GM19043 (cell line): ENCODE results near the gene APEX1.
A peak's percentile ranks its signal among the peaks of the same experiment; 100 is the strongest.
"Not testable (repeated sequence)": the region's sequence is repeated elsewhere in the genome, so short reads cannot be mapped to it uniquely, and the experiment has no call there.

Source experiments
- ATAC-seq: cut with Tn5 transposase; IDR thresholded peaks from one replicate; pipeline ENCODE4 v1.9.1; 2021; ENCODE audit warnings: low read depth; ENCODE audit not compliant: unreplicated experiment

The APEX1 gene

GRCh38 chr14:20472536-20473169, 17.6 kb downstream of the APEX1 start:
- no peak for ATAC-seq

DNA sequence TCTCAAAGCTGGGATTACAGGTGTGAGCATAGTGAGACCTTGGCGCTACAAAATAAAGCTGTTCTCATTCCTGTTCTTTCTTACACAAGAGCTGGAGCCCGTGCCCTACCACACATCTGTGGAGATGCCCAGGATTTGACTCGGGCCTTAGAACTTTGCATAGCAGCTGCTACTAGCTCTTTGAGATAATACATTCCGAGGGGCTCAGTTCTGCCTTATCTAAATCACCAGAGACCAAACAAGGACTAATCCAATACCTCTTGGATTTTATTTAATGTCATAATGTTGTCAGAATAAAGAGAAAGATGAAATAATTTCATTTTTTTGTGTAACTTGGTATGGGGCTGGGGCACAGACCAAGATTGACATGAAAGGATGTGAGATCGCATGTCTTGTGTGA, 21.8 kb downstream of the APEX1 start:
- no peak for ATAC-seq

DNA sequence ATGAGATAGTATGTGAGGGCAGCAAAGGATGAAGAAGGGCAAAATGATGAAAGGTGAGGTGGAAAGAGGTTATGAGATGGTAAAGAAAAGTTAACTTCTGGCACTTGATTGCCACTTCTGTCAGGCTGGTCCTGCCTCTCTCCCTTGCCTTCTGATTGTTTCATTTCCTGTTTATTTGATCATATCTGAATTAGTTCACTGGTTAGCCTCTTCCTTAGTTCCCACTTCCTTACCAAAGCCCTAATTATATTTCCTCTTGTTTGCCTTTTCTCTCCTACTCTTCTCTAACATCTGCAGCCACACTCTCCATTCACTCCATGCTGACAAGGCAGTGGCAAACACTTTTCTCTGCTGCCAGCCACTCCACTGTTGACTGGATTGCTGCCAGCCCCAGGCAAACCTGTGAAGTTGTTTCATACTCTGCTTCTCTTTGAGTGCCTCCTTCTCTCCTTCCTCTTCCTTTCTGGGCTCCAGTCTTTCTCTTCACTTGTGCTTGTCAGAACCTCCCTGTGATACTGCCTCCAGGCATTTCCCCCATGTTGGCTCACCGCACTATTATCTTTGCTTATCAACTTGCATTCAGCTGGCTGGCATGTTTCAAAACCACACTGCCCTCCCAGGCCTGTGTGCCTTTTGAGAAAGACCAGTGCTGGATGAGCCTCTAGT, 22.3 kb downstream of the APEX1 start:
- ATAC-seq: no peak

DNA sequence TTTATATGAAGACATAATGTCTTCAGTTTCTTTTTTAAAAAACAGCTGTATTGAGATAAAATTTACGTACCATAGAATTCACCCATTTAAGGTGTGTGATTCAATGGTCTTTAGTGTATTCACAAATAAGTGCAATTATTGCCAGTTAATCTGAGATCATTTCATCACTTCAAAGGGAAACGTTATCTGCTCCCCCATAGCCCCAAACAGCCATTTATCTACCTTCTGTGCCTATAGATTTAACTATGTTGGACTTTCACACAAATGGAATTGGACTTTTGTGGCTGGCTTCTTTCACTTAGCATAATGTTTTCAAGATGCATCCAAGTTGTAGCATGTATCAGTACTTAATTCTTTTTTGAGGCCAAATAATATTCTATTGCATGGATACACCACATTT, 23.9 kb downstream of the APEX1 start:
- ATAC-seq: no peak

DNA sequence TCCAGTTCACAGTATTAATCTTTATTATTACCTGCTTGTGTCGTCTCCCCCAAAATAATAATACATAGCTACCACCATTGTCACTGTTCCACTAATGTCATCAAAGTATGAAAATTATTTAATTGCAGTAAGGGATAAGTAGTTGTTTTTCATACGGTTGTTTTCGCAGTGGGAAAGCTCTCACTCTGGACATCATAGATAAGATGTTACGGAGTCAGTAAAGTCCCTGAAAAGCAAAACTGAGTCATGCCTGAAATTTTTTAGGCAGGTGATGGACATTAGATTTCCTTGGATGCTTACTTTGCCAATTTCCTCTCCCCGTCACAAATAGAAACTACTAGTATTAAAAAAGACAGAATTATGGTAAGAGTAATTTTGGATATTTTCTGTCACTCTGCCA, 27.4 kb downstream of the APEX1 start:
- ATAC-seq: no peak

- ATAC-seq: no peak
Measured at GRCh38 chr14:20485900-20486299, 30.9 kb downstream of the APEX1 start.

DNA sequence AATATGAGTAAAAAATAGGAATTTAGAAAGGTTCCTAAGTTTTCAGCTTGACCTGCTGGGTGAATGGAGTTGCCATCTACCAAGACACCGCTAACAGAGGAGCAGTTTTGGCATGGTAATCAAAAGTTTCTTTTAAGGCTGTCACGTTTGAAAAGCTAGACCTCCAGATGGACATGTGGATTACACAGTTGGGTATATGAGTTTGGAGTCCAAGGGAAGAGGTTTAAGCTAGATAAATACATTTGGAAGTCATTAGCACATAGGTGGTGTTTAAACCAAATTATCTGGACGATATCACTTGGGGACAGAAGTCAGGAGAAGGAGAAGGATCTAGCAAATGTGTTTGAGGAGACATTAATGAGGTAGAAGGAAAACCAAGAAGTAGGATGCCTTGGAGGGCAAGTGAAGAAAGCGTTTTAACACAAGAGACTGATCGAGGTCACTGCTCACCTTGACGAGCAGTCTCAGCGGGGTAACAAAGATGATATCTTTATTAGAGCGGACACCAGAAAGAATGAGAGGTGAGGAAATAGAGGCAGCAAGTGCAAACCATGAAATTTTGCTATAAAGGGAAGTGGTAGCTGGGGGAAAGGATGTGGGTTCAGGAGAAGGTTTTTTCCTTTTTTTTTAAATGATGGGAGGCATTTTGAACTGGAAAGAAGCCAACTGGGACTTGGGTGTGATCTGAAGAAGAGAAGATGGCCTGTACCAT, 31.8 kb downstream of the APEX1 start:
- ATAC-seq: no peak

- ATAC-seq: no peak
Measured at GRCh38 chr14:20487396-20487725, 32.3 kb downstream of the APEX1 start.

DNA sequence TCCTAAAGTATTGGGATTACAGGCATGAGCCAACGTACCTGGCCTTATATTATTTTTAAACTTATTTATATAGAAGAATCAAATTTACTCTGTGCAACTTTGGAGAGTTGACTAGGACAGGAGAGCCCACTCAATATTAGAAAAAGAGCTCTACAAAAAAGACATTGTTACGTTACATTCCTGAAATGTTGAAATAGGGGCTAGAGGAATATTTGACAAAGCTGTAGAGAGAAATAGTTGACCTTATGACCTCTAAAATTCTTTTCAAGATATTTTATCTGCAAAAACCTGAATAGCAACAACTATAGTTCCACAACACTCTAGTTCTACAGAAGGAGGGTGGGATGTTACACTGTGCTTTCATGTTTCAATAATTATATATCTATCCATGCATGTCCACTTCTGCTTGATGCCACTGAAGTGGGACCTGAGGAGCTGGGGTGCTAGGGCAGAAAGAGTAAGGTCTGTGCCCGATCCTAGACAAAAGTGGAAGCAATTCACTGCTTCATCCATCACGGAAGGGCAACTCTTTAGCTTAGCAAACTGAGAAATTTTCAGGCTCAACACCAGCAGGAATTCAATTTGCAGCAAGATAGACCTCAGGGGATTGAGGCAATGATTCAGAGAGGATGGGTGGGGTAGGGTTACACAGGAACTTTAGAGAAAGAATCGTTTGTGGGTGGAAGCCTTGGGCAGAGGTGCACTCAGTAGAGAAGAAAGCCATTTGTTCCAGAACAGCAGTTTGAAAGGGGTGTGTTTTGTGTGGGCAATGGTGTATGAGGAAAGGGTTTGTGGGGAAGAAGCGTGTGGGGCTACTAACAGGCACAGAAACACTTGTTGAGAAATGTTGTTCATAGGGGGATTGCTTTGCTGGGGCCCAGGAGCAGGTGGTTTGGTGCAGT, 34.3 kb downstream of the APEX1 start:
- peak; percentile 43 for ATAC-seq

DNA sequence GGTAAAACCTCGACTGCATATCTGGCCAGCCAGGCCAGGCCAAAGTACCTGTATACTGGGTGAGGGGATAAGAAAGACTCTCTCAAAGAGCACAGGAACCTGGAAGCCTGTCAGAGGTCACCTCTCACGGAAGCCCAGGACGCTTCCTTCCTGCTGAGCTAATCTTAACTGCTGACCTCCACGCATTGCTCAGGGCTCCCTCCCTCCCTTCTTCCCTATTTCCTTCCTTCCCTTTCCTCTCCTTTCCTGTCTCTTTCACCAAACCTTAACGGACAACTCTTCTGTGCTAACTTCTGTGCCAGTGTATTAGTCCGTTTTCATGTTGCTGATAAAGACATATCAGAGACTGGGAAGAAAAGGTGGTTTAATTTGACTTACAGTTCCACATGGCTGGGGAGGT, 35.5 kb downstream of the APEX1 start:
- no peak for ATAC-seq

DNA sequence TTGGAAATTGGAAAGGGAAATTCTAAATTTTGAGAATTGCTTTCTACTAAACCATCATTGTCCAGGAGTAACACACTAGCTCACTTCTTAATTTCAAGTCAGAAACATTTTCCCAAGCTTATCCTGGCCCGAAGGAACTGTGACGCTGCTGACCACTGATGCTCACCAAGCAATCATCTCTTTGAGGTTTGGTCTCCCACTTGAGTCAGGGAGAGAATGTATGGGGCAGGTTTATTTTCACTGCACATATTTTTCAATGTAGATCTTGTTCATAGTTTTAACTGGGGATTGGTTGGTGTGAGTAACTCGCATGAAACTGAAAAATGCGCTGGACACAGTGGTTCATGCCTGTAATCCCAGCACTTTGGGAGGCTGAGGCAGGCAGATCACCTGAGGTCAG, 37.5 kb downstream of the APEX1 start:
- ATAC-seq: no peak

DNA sequence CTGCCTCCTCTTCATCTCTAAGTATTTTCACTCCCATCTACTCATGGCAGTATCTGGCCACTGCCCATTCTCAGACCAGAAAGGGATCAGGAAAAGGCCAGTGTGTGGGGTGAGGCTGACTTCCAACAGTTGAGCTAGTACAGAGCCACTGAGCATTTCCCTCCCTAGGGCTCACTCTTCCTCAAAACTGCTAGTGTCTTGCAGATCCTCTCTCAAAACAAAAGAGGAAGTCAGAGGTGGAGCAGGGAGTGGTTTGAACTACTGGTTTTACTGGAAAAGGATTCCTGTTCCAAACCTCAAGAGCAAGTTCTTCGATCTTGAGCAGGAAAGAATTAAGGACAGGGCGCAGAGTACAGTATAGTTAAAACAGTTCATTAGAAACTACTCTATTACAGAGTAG, 38.6 kb downstream of the APEX1 start:
- ATAC-seq: no peak

DNA sequence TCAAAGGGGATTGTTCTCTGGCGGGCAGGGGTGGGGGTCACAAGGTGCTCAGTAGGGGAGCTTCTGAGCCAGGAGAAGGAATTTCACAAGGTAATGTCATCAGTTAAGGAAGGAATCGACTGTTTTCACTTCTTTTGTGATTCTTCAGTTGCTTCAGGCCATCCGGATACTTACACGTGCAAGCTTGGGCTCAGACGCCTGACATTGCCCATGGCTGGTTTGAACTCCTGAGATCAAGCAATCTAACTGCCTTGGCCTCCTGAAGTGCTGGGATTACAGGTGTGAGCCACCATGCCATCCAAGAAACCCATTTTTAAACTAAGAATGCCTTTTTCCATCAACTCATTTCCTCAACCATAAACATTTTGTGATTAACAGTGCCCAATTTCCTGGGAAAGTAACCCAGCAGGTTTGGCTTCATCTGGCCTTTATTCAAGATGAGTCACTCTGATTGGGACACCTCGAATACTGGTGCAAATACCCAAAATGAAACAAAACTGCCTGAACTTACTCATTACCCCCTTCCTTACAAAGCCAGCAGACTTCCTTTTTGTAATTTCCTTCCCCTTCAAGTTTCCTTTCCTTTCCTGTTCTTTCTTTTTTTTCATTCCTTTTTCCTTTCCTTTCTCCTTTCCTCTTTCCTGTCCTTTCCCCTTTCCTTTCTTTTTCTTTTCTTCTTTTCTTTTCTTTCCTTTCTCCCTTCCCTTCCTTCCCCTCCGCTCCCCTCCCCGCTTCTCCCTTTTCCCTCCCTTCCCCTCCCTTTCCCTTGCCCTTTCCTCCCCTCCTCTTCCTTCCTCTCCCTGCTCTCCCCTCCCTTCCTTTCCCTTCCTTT, 40.1 kb downstream of the APEX1 start:
- no peak for ATAC-seq

GRCh38 chr14:20498622-20499021, 43.6 kb downstream of the APEX1 start:
- ATAC-seq: no peak

GRCh38 chr14:20499108-20499507, 44.1 kb downstream of the APEX1 start:
- no peak for ATAC-seq

- ATAC-seq: no peak
Measured at GRCh38 chr14:20499881-20500280, 44.9 kb downstream of the APEX1 start.

GRCh38 chr14:20501346-20501745, 46.3 kb downstream of the APEX1 start:
- ATAC-seq: no peak

DNA sequence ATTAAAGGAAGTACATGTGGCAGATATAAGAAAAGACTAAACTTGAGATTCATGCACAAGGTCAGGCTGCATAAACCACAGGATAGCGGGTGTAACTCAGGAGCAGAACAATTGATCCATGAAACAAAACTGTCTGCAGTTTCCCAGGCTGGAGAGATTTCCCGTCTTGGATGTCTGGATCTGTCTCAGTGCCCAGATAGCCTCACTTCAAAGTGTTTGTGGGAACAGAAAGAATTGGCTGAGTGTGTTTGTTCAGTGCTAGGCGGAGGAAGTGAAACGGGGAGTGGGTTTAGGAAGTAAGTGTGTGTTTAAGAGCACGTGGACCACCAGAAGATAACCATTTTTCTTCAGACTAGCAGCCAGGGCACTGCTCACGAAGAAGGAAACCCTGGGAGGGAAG, 48.9 kb downstream of the APEX1 start:
- ATAC-seq: no peak

- ATAC-seq: not testable (repeated sequence)
Measured at GRCh38 chr14:20506276-20506675, 51.2 kb downstream of the APEX1 start.

GRCh38 chr14:20506752-20507151, 51.7 kb downstream of the APEX1 start:
- not testable (repeated sequence) for ATAC-seq
